Activated B cell treated with CpG ODN at 0.5 μM for 24 hours (primary cell): ENCODE measurements around the gene GALNT16. TPM values are rescaled to one million over a fixed set of nuclear protein-coding genes. Genes with fewer than 3 reads are reported as not detected.

ENCODE experiments used
- ATAC-seq: fragments of 200-7000 bp; cut with Tn5 transposase; one replicate; pipeline ENCODE4 v1.10.0; 2021; ENCODE audit warnings: low read depth, mild to moderate bottlenecking, moderate library complexity
- CTCF ChIA-PET: fragments of 350-600 bp; sonication (Branson Sonifier 250); formaldehyde crosslinking; loops from one replicate; lab custom pipeline; 2021; ENCODE audit warnings: antibody characterized with exemption; lab: Charles Lee
- POLR2A ChIA-PET: fragments of 350-600 bp; sonication (Branson Sonifier 250); formaldehyde crosslinking; loops from one replicate; lab custom pipeline; 2021; ENCODE audit warnings: antibody characterized with exemption; lab: Charles Lee
- DNase-seq: peaks from one replicate; pipeline ENCODE4 v3.0.0; 2022
- H3K27ac Mint-ChIP-seq: one replicate; pipeline ENCODE4 v1.8.0; 2020; ENCODE audit warnings: mixed read lengths
- H3K27me3 Mint-ChIP-seq: one replicate; pipeline ENCODE4 v1.8.0; 2021; ENCODE audit warnings: mixed read lengths
- H3K36me3 Mint-ChIP-seq: one replicate; pipeline ENCODE4 v1.8.0; 2021; ENCODE audit warnings: low read depth, mixed read lengths
- H3K4me1 Mint-ChIP-seq: one replicate; pipeline ENCODE4 v1.8.0; 2021; ENCODE audit warnings: mixed read lengths
- H3K4me3 Mint-ChIP-seq: one replicate; pipeline ENCODE4 v1.8.0; 2020; ENCODE audit warnings: mild to moderate bottlenecking, mixed read lengths
- H3K9me3 Mint-ChIP-seq: one replicate; pipeline ENCODE4 v1.8.0; 2020; ENCODE audit warnings: mixed read lengths
- CTCF ChIP-seq: fragments of 200-600 bp; IDR thresholded peaks from one replicate; pipeline ENCODE4 v1.8.0; 2022; ENCODE audit warnings: antibody characterized with exemption, mild to moderate bottlenecking
- intact Hi-C: fragments of 100-400 bp; cut with micrococcal nuclease; formaldehyde crosslinking; loops from one replicate; pipeline ENCODE4 v1.15.1; 2024
- total RNA-seq: library from RNA; stranded (reverse); gene quantifications from 2 replicates; pipeline ENCODE4 v1.2.3, GENCODE V29; 2022

The GALNT16 gene
- total RNA-seq, 1 donor from 2014 or later = 1.2 TPM

- ChIA-PET POLR2A (no interaction called here), CTCF (no interaction called here)
- no peaks in the 10 kb centered on the region for H3K9me3 Mint-ChIP-seq
- H3K27me3 Mint-ChIP-seq = peaks cover 15% of the 10 kb centered on the region
- H3K4me1 Mint-ChIP-seq = peaks cover 2% of the 10 kb centered on the region
- intact Hi-C loops = no loop called here
- TF ChIP-seq CTCF = no peak
- H3K27ac Mint-ChIP-seq = no peak overlapping the region
- DNase-seq (no peak), ATAC-seq (no peak)
- no peak overlapping the region for H3K4me3 Mint-ChIP-seq
- H3K36me3 Mint-ChIP-seq = no peaks in the 10 kb centered on the region
Measured at GRCh38 chr14:69339426-69339825, 79.5 kb downstream of the GALNT16 start.

DNA sequence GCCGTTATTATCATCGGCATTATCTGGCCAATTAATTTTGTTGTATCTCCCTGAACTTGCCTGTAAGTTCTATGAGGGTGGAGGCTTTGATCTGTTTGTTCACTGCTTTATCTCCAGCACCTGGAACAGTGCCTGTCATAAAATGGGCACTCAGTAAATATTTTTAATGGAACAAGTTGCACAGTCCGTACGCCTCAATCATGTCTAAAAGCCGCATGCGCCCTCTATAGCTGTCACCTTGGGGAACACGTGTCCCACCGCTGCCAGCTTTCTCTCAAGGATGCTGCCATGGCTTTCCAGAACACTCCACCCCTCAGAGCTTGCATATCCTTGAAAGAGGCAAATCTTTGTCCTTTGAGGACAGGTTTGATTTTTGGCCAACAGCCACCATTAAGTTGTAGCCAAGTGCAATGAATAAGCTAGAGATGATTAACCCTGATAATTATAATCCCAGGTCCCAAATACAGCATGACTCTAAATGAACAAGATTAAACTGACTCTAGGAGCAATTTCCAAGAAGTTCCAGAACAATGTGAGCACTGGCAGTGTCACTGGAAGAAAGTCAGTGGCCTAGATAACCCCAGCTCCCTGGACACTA lies 83.1 kb downstream of the GALNT16 start:
- DNase-seq (no peak), ATAC-seq (no peak)
- POLR2A ChIA-PET = no interaction called here
- H3K27me3 Mint-ChIP-seq = peaks cover 11% of the 10 kb centered on the region
- no peaks in the 10 kb centered on the region for H3K9me3 Mint-ChIP-seq
- intact Hi-C loops = no loop called here
- H3K4me3 Mint-ChIP-seq = no peak overlapping the region
- H3K4me1 Mint-ChIP-seq = no peaks in the 10 kb centered on the region
- CTCF ChIA-PET = no interaction called here
- TF ChIP-seq CTCF = no peak
- no peak overlapping the region for H3K27ac Mint-ChIP-seq
- H3K36me3 Mint-ChIP-seq = no peaks in the 10 kb centered on the region

DNA sequence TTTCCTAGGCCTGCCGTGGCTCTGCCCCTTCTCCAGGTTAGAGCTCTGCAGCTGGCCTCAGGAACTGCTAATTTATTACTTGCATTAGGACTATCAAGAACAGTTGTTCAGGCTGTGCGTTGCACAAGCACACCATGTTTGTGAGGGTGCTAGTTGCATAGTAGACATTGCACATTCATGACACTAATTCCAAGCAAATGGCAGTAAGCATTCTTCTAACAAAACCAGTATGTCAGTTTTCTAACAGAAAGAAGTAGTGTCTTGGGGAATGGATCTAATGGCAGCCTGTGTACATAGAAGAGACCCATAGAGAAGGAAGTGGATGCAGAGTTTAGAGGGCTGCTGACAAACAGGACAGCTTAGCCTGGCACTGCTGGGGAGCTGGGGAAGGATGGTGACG lies 84.2 kb downstream of the GALNT16 start:
- CTCF ChIA-PET = interaction anchor here (1.5 kb wide), 1 partner anchor 52 kb away, joined by 3 read pairs; no protein-coding TSS in a partner anchor
- Mint-ChIP-seq H3K27me3 (peaks cover 11% of the 10 kb centered on the region), H3K36me3 (no peaks in the 10 kb centered on the region), H3K4me1 (no peaks in the 10 kb centered on the region), H3K27ac (no peak overlapping the region), H3K9me3 (no peaks in the 10 kb centered on the region), H3K4me3 (no peak overlapping the region)
- intact Hi-C loops = no loop called here
- DNase-seq (no peak), ATAC-seq (no peak)
- TF ChIP-seq CTCF = no peak
- POLR2A ChIA-PET = no interaction called here

DNA sequence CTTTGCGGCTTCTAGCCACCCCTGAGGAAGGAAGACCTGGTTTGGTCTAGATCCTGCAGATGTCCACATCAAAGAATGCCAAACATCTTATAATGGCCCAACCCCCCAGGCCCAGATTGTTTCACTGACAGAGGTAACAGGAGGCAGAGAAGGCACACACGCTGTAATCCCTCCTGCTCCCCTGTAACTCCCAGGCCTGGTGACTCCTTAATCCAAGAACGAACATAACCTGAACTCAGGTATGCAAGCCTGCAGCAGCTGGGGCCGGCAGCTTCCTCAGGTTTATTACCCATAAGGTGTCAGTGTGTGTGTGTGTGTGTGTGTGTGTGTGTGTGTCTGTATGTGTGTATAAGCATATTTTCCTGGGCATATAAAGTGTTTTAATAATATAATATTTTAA lies 85.4 kb downstream of the GALNT16 start:
- Mint-ChIP-seq H3K36me3 (no peaks in the 10 kb centered on the region), H3K4me1 (no peaks in the 10 kb centered on the region), H3K4me3 (no peak overlapping the region), H3K27me3 (peaks cover 5% of the 10 kb centered on the region), H3K9me3 (no peaks in the 10 kb centered on the region), H3K27ac (no peak overlapping the region)
- DNase-seq (no peak), ATAC-seq (no peak)
- ChIA-PET POLR2A (no interaction called here), CTCF (interaction anchor here (1.5 kb wide), 1 partner anchor 51 kb away, joined by 3 read pairs; no protein-coding TSS in a partner anchor)
- TF ChIP-seq CTCF = no peak
- intact Hi-C loops = no loop called here

GRCh38 chr14:69346710-69347109 lies 86.8 kb downstream of the GALNT16 start:
- H3K36me3 Mint-ChIP-seq = no peaks in the 10 kb centered on the region
- H3K27ac Mint-ChIP-seq = no peak overlapping the region
- no peak for TF ChIP-seq CTCF
- intact Hi-C loops = no loop called here
- DNase-seq (no peak), ATAC-seq (no peak)
- peaks cover 2% of the 10 kb centered on the region for H3K27me3 Mint-ChIP-seq
- H3K4me3 Mint-ChIP-seq = no peak overlapping the region
- ChIA-PET POLR2A (interaction anchor here (0.6 kb wide), 1 partner anchor 1272 kb away, joined by 3 read pairs; no protein-coding TSS in a partner anchor), CTCF (interaction anchor here (0.6 to 1.0 kb wide), 2 partner anchors 113 to 123 kb away, joined by 3 read pairs; no protein-coding TSS in a partner anchor)
- no peaks in the 10 kb centered on the region for H3K9me3 Mint-ChIP-seq
- peaks cover 7% of the 10 kb centered on the region for H3K4me1 Mint-ChIP-seq
